ENCODE results near the gene CPM.
"Not testable (repeated sequence)": the region's sequence is repeated elsewhere in the genome, so short reads cannot be mapped to it uniquely, and the experiment has no call there.

CPM gene

DNA sequence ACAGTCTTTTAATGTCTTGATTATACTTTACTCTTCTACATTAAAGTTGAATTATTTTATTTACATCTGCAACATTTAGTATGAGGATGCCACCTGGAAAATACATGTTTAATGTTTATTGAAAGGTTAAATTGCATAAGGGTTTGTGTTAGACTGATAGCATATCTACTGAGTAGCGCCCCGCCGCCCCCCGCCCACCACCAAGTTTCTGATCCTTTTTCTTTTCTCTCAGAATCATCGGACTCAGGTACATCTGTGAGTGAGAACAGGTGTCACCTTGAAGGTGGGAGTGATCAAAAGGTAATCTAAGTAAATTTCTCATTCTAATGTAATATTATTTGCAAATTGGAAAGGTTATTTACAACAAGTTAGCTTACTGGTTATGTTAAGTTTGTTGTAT is 108.8 kb downstream of the CPM start:
- no peak for DNase-seq (ENCODE audit: insufficient read length, low spot score)
- TF ChIP-seq, protein P1, sequence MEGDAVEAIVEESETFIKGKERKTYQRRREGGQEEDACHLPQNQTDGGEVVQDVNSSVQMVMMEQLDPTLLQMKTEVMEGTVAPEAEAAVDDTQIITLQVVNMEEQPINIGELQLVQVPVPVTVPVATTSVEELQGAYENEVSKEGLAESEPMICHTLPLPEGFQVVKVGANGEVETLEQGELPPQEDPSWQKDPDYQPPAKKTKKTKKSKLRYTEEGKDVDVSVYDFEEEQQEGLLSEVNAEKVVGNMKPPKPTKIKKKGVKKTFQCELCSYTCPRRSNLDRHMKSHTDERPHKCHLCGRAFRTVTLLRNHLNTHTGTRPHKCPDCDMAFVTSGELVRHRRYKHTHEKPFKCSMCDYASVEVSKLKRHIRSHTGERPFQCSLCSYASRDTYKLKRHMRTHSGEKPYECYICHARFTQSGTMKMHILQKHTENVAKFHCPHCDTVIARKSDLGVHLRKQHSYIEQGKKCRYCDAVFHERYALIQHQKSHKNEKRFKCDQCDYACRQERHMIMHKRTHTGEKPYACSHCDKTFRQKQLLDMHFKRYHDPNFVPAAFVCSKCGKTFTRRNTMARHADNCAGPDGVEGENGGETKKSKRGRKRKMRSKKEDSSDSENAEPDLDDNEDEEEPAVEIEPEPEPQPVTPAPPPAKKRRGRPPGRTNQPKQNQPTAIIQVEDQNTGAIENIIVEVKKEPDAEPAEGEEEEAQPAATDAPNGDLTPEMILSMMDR (IDR thresholded peaks at IDR 0.05; ENCODE audit: insufficient read depth, missing control alignments), result no peak
- no peak for FAIRE-seq

DNA sequence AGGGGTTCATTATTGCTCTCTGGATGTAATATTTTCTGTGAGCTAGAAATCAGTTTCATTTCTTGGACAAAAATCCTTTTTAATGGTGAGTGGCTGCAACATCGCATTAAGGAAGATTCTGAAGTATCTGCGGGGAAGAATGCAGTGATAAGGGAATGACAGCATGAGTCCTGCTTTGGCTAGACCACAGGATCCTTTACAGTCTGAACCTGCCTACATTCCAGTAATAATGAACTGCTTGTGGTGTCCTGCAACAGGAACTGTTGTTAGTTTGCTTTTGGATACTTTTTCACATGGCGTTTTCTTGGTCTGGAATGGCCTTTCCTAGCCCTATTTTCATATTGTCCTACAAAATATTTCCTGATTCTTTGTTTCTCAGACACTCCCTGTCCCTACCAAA is 109.3 kb downstream of the CPM start:
- no peak for FAIRE-seq
- no peak for DNase-seq (ENCODE audit: insufficient read length, low spot score)
- TF ChIP-seq, protein P1 (IDR thresholded peaks at IDR 0.05; ENCODE audit: insufficient read depth, missing control alignments), result no peak

DNA sequence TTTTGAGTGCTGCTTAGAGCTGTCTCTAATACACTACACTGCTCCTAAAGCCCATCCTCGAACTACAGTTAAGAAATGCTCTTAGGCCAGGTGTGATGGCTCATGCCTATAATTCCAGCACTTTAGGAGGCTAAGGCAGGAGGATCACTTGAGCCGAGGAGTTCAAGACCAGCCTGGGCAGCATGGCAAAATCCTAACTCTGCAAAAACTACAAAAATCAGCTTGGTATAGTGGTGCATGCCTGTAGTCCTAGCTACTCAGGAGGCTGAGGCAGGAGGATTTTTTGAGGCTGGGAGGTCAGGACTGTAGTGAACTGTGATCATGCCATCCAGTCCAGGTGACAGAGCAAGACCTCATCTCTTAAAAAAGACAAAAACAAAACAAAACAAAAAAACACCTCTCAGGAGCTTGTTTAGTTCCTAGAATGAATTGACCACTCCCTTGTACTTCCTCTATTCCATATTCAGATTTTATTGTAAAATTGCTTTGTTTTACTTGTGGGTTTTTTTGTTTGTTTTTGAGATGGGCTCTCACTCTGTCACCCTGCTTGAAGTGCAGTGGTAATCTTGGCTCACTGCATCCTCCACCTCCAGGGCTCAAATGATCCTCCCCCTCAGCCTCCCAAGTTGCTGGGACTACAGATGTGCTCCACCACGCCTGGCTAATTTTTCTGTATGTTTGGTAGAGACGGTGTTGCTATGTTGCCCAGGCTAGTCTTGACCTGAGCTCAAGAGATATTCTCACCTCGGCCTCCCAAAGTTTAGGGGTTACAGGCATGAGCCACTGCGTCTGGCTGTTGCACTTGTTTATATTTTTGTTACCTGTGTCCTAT is 111.4 kb downstream of the CPM start:
- FAIRE-seq (no peak), DNase-seq (ENCODE audit: insufficient read length, low spot score) (no peak)

DNA sequence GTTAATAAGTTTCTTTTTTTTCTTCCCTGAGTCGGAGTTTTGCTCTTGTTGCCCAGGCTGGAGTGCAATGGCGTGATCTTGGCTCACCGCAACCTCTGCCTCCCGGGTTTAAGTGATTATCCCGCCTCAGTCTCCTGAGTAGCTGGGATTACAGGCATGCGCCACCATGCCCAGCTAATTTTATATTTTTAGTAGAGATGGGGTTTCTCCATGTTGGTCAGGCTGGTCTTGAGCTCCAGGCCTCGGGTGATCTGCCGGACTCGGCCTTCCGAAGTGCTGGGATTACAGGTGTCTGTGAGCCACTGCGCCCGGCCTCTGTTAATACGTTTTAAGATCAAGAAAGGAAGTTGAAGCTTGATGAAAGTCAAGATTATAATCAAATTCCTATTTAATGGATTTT is 113.5 kb downstream of the CPM start:
- FAIRE-seq; DNase-seq (ENCODE audit: insufficient read length, low spot score): not testable (repeated sequence)

More for the DNA sequence above, 111.4 kb downstream of the CPM start:
- TF ChIP-seq, protein P1 (IDR thresholded peaks at IDR 0.05; ENCODE audit: insufficient read depth, missing control alignments), result no peak

DNA sequence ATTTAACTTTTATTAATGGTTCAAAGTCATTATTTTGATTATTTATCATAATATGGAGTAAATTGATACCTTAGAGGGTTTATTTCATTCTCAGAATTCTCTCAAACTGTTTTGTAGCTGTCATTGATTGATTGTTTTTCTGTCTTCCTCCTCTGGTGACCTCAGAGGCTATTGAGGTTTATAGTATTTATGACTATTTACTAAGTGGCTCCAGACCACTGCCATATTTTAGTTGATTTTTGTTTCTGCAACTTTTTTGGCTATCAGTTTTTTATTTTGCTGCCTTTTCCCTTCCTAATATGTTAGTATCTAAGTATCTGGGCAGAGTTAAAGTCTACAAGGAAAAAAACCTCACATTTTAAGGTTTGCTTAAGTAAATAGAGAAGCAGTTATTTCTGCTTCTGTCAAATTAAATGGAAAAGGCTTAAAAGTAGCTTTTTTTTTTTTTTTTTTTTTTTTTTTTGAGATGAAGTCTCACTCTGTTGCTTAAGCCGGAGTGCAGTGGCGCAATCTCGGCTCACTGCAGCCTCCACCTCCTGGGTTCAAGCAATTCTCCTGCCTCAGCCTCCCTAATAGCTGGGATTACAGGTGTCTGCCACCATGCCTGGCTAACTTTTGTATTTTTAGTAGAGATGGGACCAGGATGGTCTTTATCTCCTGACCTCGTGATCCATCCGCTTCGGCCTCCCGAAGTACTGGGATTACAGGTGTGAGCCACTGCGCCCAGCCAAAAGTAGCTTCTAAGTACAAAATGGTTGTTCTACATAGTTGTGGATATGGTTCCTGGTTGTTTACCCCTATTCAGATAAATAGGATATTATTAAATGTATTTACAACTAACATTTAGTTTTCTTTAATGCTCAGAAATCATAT is 116.8 kb downstream of the CPM start:
- DNase-seq (ENCODE audit: insufficient read length, low spot score), result no peak
- TF ChIP-seq, protein P1 (IDR thresholded peaks at IDR 0.05; ENCODE audit: insufficient read depth, missing control alignments), result no peak

DNA sequence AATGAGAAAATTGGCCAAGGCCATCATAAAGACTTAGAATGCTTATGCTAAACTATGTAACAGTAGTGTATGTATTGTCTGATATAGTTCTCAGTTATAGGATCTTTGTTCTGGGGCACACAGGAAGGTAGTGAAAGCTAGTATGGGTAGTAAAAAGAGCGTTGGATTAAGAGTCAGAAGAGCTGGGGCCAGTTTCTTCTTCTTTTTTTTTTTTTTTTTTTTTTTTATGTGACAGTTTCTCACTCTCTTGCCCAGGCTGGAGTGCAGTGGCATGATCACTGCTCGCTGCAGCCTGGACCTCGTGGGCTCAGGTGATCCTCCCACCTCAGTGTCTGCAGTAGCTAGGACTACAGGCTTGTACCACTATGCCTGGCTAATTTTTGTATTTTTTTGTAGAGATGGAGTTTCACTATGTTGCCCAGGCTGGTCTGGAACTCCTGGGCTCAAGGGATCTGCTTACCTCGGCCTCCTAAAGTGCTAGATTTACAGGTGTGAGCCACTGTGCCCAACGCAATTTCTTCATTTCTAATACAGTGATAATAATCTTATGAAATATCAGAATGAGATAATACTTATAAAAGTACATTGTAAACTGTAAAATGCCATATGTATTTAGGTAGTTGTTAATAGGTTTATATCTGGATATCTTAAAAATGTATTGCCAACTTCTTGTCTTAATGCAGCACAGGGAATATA is 117.6 kb downstream of the CPM start:
- FAIRE-seq (no peak), DNase-seq (ENCODE audit: insufficient read length, low spot score) (no peak)
- TF ChIP-seq, protein P1 (IDR thresholded peaks at IDR 0.05; ENCODE audit: insufficient read depth, missing control alignments), result no peak

More for the DNA sequence above, 116.8 kb downstream of the CPM start:
- no peak for FAIRE-seq

DNA sequence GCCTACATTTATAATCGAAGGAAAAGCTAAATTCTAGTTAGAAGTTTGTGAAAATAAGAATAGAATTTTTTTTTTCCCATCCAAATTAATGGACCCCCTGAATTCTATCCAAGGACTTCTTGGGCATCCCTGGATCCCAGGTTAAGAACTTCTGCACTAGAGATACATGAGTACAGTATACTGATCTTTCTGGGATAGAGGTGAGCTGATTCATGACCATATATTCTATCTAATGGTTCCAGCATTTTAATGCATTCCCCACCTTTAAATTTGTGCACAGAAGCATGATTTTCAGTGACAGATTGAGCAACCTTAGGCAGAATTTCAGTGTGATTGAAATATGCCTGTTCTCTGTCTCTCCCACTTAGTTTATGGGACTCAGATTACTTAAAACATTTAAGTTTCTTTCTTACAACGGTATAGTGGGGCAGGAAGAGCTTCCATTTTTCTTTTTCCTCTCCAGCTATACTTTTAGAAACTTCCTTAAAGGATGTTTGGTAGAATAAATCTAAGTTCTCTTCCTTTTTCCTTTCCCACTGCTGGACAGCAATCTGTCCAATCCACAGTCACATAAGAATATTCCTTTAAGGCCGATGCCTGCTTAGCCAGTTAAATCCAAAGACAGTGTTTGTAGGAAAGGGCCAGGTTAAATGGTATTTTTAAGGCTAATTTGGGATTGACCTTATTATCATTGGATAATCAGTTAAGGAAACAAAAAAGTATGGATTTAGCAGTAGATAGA is 118.3 kb downstream of the CPM start:
- DNase-seq (ENCODE audit: insufficient read length, low spot score) (no peak), FAIRE-seq (no peak)
- TF ChIP-seq, protein P1 (IDR thresholded peaks at IDR 0.05; ENCODE audit: insufficient read depth, missing control alignments), result no peak
